ENCODE results near the gene CCDC136.
A peak's percentile ranks its signal among the peaks of the same experiment; 100 is the strongest.

DNA sequence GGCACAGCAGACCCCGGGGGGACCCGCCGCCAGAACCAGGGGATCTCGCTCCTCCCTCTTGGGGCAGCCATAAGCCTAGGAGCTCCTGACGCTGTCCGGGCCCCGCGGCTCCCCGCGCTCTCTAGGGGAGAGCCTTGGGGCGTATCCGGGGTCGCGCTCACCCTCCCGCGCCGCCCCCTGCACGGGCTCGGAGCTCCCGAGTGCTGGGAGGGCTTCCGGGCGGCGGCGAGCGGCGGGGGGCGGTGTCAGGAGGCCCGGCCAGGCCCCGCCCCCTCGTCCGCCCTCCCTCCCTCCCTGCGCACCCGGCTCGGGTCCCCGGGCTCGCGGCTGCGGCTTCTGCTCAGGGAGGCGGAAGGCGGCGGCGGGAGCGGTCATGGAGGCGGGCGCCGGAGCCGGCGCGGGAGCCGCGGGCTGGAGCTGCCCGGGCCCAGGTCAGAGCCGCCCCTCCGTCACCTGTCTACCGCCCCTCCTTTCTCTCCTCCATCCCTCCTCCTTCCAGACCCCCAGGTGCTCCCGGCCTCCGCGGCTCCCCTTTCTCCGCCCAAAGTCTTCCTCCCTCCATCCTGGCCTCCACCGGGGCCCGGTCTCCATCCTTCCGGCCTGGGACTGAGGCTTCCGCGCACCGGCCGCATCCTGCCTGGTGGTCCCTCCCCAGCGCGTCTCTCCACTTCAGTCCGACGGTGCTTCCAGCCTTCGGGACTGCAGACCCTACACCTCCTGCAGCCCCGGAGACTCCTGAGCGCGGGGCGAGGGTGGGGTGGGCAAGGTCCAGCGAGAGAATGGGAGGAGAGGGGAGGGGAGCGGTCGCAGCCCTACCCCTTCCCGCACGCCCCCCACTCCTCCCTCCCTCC lies at the start of gene CCDC136:
- TF ChIP-seq CTCF (IDR thresholded peaks at IDR 0.05) = no peak
- TF ChIP-seq POLR2A (IDR thresholded peaks at IDR 0.05) = peak in 1 of 2 donors; percentile 24
- no peak for TF ChIP-seq EP300 (IDR thresholded peaks at IDR 0.05)

Data from tibial nerve (tissue), 4 donors.